NOMO-1 (cell line): ENCODE data around the gene FAN1.
A peak's percentile ranks its signal among the peaks of the same experiment; 100 is the strongest.

Experiments used
- DNase-seq, 2 experiments: peaks; one replicate each; lab custom pipeline; 2025; ENCODE audit not compliant: unreplicated experiment in 2 of 2; lab: John Stamatoyannopoulos, UW

The FAN1 gene

GRCh38 chr15:30954674-30955073 is 51.0 kb downstream of the FAN1 start:
- no peak for DNase-seq

- DNase-seq, result no peak
Observed at GRCh38 chr15:30956216-30957124, 52.8 kb downstream of the FAN1 start.

- no peak for DNase-seq
Observed at GRCh38 chr15:30958219-30958618, 54.5 kb downstream of the FAN1 start.

DNA sequence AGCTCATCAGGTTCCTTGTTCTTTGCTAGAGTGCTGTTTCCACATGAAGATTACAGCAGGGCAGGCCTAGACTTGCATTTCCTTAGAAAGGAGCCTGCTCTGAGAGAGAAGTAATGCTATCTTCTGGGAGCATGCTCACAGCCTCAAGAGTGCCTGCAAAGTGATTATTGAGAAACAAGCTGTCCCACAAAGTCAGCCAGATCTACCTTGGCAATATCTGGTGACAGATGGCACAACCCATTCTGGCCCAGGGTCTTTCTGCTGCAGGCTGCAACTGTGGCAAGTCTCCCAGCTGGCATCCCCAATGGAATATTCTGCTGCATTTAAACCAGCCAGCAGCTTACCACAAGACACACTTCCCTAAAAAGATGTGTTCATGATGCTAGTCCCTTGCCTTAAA is 58.4 kb downstream of the FAN1 start:
- peak in 1 of 2 experiments; percentile 34 for DNase-seq

- no peak for DNase-seq
Observed at GRCh38 chr15:30962659-30963058, 58.9 kb downstream of the FAN1 start.

DNA sequence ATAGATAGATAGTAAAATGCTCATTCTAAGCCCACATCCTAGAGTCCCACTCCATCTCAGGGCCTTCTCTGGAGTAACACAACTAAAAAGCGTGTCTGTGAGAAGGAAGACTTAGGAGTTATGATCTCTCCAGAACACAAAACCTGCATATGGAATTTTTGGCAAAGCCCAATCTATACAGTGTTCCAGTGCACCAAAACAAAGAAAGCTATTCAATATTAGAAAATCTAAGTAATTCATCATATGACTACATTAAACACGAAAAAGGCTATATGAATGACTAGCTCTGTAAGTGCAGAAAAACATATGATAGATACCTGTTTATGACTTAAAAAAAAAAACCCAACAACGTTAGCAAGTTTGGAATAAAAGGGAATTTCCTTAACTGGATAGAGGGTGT is 60.0 kb downstream of the FAN1 start:
- DNase-seq, result no peak

GRCh38 chr15:30969724-30970123 is 66.0 kb downstream of the FAN1 start:
- no peak for DNase-seq

GRCh38 chr15:30973379-30973778 is 69.7 kb downstream of the FAN1 start:
- no peak for DNase-seq

- no peak for DNase-seq
Observed at GRCh38 chr15:30974112-30974511, 70.4 kb downstream of the FAN1 start.

DNA sequence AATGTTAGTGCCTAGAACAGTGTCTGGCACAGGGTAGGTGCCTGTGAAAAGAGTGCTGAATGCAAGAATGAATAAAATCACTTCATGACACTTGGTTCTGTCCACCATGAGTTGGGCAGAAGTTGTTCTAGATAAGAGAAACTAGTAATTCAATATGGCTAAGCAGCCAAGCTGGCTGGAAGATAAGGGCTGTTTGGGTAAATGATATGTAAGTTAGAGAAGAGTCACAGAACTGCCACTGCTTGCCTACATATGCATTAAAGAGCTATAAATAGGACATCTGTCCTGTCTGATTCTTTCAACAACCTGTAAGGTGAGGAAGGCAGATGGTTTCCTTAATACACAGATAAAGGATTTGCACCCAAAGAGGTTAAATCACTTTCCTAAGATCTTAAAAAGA is 74.6 kb downstream of the FAN1 start:
- no peak for DNase-seq

DNA sequence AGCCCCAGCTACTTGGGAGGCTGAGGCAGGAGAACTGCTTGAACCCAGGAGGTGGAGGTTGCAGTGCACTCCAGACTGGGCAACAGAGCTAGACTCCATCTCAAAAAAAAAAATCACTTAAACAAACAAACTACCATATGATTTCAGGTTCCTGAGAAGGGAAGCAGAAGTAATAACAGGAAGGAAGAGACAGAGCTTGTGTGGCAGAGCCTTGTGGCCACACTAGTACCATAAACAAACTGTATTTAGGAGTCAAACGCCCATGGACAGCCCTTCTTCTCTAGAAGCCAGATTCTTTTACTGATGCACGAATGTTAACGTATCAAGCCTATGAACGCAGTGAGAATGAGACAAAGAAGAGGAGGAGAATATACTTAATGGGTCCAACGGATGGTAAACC is 75.7 kb downstream of the FAN1 start:
- peak; percentile 46 to 78 for DNase-seq

- DNase-seq, result no peak
Observed at GRCh38 chr15:30984118-30984517, 80.4 kb downstream of the FAN1 start.

- no peak for DNase-seq
Observed at GRCh38 chr15:30984542-30984941, 80.8 kb downstream of the FAN1 start.

DNA sequence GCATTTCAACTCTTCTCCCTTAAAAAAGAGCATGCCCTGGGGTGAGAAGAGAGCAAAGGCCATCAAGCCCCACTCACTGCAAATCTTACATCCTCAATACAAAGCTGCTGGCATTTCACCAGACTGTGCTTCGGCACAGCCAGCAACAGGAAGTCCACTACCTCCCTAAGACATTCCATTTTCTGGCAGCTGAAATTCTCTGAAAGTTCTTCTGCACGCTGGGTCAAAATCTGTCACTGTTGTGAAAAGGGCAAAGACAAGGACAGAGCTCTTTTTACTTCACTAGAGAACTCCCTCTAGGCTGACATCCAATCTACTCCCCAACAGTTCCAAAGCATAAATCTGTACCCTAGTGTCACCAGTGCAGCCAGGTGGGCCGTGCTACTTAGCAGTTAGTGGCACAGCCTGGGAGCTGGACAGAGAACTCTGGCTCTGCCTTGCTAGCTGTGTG is 81.4 kb downstream of the FAN1 start:
- DNase-seq, result no peak

DNA sequence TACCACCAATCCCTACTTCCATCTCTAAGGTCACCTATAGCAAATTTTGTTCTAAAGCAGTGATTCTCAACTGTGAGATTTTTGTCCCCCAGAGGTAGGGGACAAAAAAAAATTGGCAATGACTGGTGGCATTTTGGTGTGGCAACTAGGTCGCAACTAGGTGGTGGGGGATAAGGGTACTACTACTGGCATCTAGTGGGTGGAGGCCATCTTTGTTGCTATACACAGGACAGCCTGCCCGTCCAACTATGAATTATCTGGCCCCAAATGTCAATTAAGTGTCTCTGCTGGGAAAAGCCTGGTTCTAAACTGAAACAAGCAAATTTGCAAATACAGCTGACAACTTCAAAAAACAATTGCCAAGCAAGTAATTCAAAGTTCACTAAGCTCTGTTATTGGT is 86.3 kb downstream of the FAN1 start:
- peak; percentile 9 to 34 for DNase-seq

DNA sequence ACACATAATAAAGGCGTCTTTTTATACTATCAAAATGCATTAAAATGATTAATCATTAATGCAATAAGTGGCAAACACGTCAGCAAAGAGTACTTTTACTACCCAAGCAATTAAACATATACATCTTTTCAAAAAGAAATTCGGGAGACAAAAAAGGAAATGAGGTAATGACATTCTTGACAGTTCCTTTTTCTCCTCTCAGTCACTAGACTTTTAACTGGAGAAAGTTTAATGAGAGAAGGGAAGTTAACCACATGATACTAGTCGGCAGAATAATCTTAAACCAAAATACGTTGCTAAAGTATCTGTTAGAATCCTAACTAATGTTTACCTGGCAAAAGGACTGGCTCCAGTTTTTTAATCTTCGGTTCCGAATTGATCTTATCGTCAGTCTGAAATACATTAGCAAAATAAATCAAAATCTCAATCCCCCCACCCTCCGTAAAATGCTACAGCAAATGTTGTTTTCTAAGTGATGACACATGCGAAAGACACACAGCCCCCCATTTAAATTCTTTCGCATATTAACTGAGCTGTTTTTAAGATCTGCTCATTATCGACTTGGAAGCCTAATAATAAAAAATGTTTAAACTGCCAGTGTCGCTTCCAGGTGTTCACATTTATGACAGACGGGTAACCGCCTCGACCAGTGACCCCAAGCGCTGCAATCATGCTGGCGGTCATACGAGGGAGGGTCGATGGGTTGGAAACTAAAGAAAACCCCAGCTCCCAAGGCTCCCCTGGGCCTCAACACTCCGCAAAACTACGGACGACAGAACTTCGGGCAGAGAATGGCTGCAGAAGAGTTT is 86.9 kb downstream of the FAN1 start:
- peak; percentile 6 to 65 for DNase-seq

DNA sequence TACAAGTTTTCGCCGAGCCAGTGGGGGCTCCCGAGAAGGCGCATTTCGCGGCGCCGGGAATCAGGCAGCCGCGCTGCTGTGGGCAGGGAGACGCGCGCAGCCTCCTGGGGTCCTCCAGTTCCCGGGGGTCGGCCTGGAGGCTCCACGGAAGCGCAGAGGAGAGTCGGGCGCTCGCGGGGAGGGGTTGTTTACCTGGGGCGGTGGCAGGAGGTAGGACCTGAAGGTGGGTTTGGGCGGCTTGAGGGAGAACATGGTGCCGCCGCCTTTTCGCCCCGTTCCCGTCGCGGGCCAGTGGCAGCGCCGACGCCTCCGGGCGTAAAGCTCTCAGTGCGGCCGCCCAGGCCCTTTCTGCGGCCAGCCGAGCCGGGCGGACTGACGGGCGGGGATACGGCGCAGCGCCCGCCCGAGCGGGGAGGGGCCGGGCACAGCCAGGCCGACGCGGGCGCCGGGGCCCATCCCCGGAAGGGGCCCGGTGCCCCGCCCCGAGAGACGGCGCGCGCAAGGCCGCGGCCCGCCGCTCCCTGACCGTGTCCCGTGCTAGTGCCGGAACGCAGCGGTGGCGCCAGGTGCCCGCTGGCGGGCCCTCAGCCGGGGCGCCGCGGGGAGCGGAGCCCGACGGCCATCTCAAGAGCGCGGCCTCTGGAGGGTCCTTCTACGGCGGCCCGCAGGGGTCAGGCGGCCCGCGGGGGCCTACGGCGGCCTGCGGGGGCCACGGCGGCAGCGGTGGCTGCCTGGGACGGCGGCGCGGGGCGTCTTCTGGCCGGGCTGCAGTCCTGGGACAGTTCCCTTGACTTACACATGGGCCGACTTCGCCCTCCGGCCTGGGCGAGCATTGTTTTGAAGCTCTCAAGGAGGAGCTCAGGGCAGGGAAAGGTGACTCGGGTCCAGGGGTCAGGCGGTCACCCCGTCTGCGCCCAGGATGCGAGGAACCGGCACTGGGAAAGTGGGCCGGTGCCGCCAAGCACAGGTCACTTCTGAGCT is 87.8 kb downstream of the FAN1 start, which contains the start of gene MTMR10:
MTMR10 (minus strand) TSS at position 374 of the 981 bp plus-strand sequence; CDS start at position 252, 122 bp downstream.
- DNase-seq, result peak; percentile 67 to 88

DNA sequence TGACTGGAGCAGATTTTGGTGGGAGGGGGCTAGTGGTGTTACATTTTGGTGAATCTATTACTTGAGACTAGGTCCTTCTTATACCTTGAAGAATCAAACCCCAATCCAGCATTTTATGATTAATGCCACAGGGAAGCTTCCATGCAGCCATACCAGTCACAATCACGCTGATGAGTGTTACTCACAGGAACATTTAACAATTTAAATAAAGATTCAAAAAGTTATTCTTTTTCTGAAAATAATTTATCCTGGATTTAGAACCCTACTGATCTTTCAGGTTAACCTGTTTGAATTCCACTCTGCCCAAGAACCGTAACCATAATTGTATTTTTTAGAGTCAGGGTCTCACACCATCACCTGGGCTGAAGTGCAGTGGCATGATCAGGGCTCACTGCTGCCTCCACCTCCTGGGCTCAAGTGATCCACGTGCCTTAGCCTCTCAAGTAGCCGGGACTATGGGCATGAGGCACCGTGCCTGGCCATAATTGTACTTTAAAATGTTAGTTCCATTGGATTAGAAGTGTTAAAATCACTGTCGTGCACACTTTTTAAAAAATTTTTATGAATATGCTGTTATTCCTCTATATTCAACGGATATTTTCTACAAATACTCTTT is 88.6 kb downstream of the FAN1 start:
- DNase-seq, result peak in 1 of 2 experiments; percentile 27
